ENCODE measurements around the gene TTC7B. TPM values are rescaled to one million over a fixed set of nuclear protein-coding genes. Genes with fewer than 3 reads are reported as not detected.

The TTC7B gene
- total and polyA plus RNA-seq, 10 of the 15 experiments (the other 5 are each of a cell fraction or from before 2014, with no cell fraction given) = under 0.01 to 1.1 (median 0.26) TPM; not detected in 2

DNA sequence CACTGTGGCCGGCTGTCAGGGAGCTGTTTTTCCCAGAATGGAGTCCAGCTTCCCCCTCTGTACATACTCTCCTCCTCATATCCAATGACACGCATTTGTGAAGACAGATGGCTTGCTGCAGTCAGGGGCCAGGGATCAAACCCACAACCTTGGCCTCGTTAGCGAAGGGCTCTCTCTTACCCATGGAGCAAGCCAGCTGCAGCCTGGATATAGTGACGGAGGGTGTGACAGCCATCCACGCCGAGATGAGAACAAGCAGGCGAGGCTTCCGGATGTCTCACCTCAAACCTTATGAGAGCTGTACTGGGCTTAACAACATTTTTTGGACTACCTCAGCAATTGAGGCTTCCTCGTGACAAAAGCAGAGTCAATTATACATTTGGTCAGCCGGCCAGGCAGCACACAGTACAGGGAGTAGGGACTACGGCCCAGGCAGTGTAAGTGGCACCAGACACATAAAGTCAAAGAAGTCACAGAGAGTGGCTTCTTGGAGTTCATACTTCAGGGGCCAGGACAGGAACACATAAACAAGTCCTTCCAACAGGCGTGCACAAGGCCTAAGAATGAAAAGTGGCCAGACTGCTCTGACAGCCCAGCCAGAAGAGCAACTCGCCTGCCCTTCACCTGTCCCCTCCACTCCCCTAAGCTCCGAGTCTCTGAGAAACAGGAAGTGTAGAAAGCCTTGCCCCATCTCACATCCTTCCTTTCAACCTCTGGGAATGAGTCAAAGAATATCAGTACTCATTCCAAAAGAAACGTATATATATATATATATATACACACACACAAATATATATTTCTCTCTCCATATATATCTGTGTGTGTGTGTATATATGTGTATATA, 115.1 kb downstream of the TTC7B start:
- no peaks in the 10 kb centered on the region for H3K27me3 ChIP-seq (replicated peaks in 1 of 2; ENCODE audit: control insufficient read depth in 2 of 2, insufficient read depth in 2 of 2, low read length in 1 of 2)
- no TSS peak for BruUV-seq (replicated peaks)
- no peak overlapping the region for H3K4me2 ChIP-seq (ENCODE audit: control insufficient read depth, insufficient read depth)
- WGBS (ENCODE audit: insufficient coverage, insufficient replicate concordance, low lambda C conversion rate, missing lambda C conversion rate) = 42% methylated on average over 16 of the region's 16 CpGs
- SMC1A ChIA-PET (ENCODE audit: uncharacterized antibody, unreplicated experiment) = no interaction called here
- no peaks in the 10 kb centered on the region for H4K20me1 ChIP-seq (ENCODE audit: control insufficient read depth, insufficient read depth)
- intact Hi-C loops (cut with micrococcal nuclease; ENCODE audit: unreplicated experiment) = no loop called here
- H3K9ac ChIP-seq (ENCODE audit: control insufficient read depth, insufficient read depth, low read length) = no peak overlapping the region
- TF ChIP-seq RAD21 (IDR thresholded peaks at IDR 0.05; ENCODE audit: insufficient read depth, low read depth, low read length) = no peak
- peak; percentile 38; the same call in 1 of the 2 replicates for TF ChIP-seq SPI1 (IDR thresholded peaks at IDR 0.05; ENCODE audit: borderline replicate concordance, insufficient read depth, low read depth, low read length)
- in situ Hi-C loops (cut with MboI) = no loop called here
- no peak for DNase-seq (ENCODE audit: low read depth, low spot score)
- H3K9me3 ChIP-seq (replicated peaks; ENCODE audit: control insufficient read depth, insufficient read depth, low read length) = no peaks in the 10 kb centered on the region
- ATAC-seq = no peak
- no peak for FAIRE-seq
- RAD21 ChIA-PET (ENCODE audit: unreplicated experiment) = no interaction called here
- no peaks in the 10 kb centered on the region for H3K4me1 ChIP-seq (ENCODE audit: control insufficient read depth, insufficient read depth, low read length)
- no peaks in the 10 kb centered on the region for H3K36me3 ChIP-seq (ENCODE audit: control insufficient read depth in 2 of 2, insufficient read depth in 2 of 2, low read length in 1 of 2)
- POLR2A ChIA-PET = no interaction called here
- CTCF ChIA-PET = no interaction called here
- H2AFZ ChIP-seq (ENCODE audit: control insufficient read depth, low read depth, low read length) = no peak overlapping the region
- no peak overlapping the region for H3K27ac ChIP-seq (ENCODE audit: control insufficient read depth, insufficient read depth)
- H3K79me2 ChIP-seq (ENCODE audit: control insufficient read depth, insufficient read depth, low read length) = no peaks in the 10 kb centered on the region
- no peak overlapping the region for H3K4me3 ChIP-seq

DNA sequence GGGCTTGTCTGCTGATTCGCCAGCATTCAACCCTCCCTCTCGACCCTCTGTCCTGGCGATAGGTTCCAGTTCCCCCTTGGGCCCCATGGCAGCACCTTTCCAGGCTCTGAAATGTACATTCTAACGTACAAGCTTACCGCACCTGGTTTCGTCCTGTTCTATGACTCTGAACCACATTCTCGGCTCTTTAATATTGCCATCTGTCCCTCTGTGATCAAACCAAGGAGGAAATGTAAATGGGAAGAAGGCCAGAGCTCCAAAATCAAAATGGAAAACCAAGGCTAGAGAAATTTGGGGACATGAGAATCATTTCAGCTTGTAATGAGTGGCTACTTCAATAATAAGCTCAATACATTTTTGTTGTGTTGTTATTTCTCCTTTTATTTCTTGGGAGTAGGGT, 117.2 kb downstream of the TTC7B start:
- no peak overlapping the region for H2AFZ ChIP-seq (ENCODE audit: control insufficient read depth, low read depth, low read length)
- H3K4me2 ChIP-seq (ENCODE audit: control insufficient read depth, insufficient read depth) = no peak overlapping the region
- DNase-seq (ENCODE audit: low read depth, low spot score) (no peak), ATAC-seq (no peak), FAIRE-seq (no peak)
- POLR2A ChIA-PET = no interaction called here
- CTCF ChIA-PET = interaction anchor here (0.7 to 4.0 kb wide), 4 partner anchors 18 to 407 kb away, joined by 3 to 21 read pairs (median 10); no protein-coding TSS in a partner anchor
- H3K4me1 ChIP-seq (ENCODE audit: control insufficient read depth, insufficient read depth, low read length) = no peaks in the 10 kb centered on the region
- no TSS peak for BruUV-seq (replicated peaks)
- WGBS (ENCODE audit: insufficient coverage, insufficient replicate concordance, low lambda C conversion rate, missing lambda C conversion rate) = 36% methylated on average over 7 of the region's 7 CpGs
- H3K36me3 ChIP-seq (ENCODE audit: control insufficient read depth in 2 of 2, insufficient read depth in 2 of 2, low read length in 1 of 2) = no peaks in the 10 kb centered on the region
- no peaks in the 10 kb centered on the region for H3K27me3 ChIP-seq (replicated peaks in 1 of 2; ENCODE audit: control insufficient read depth in 2 of 2, insufficient read depth in 2 of 2, low read length in 1 of 2)
- no peak overlapping the region for H3K4me3 ChIP-seq
- no peak overlapping the region for H3K9ac ChIP-seq (ENCODE audit: control insufficient read depth, insufficient read depth, low read length)
- in situ Hi-C loops (cut with MboI) = loop anchor here (5.0 to 10.0 kb wide), 2 partner anchors 297 to 394 kb away; no protein-coding TSS in a partner anchor
- H3K79me2 ChIP-seq (ENCODE audit: control insufficient read depth, insufficient read depth, low read length) = no peaks in the 10 kb centered on the region
- RAD21 ChIA-PET (ENCODE audit: unreplicated experiment) = no interaction called here
- intact Hi-C loops (cut with micrococcal nuclease; ENCODE audit: unreplicated experiment) = loop anchor here (5.0 kb wide), 1 partner anchor 397 kb away; no protein-coding TSS in a partner anchor
- no peak overlapping the region for H3K27ac ChIP-seq (ENCODE audit: control insufficient read depth, insufficient read depth)
- SMC1A ChIA-PET (ENCODE audit: uncharacterized antibody, unreplicated experiment) = no interaction called here
- no peaks in the 10 kb centered on the region for H4K20me1 ChIP-seq (ENCODE audit: control insufficient read depth, insufficient read depth)
- H3K9me3 ChIP-seq (replicated peaks; ENCODE audit: control insufficient read depth, insufficient read depth, low read length) = no peaks in the 10 kb centered on the region
- TF ChIP-seq MYC (IDR thresholded peaks at IDR 0.05; ENCODE audit: insufficient read depth, insufficient read length, insufficient replicate concordance, low read length, severe bottlenecking) (no peak), SUZ12 (IDR thresholded peaks at IDR 0.05; ENCODE audit: unreplicated experiment) (no peak), ZNF217 (IDR thresholded peaks at IDR 0.05) (no peak), CBX5 (IDR thresholded peaks at IDR 0.05; ENCODE audit: low read depth) (no peak), USF2 (IDR thresholded peaks at IDR 0.05; ENCODE audit: borderline replicate concordance, low read depth, low read length) (no peak)
- TF ChIP-seq, protein P1, sequence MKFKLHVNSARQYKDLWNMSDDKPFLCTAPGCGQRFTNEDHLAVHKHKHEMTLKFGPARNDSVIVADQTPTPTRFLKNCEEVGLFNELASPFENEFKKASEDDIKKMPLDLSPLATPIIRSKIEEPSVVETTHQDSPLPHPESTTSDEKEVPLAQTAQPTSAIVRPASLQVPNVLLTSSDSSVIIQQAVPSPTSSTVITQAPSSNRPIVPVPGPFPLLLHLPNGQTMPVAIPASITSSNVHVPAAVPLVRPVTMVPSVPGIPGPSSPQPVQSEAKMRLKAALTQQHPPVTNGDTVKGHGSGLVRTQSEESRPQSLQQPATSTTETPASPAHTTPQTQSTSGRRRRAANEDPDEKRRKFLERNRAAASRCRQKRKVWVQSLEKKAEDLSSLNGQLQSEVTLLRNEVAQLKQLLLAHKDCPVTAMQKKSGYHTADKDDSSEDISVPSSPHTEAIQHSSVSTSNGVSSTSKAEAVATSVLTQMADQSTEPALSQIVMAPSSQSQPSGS (IDR thresholded peaks at IDR 0.05; ENCODE audit: low read length) = no peak
- TF ChIP-seq, protein P2, sequence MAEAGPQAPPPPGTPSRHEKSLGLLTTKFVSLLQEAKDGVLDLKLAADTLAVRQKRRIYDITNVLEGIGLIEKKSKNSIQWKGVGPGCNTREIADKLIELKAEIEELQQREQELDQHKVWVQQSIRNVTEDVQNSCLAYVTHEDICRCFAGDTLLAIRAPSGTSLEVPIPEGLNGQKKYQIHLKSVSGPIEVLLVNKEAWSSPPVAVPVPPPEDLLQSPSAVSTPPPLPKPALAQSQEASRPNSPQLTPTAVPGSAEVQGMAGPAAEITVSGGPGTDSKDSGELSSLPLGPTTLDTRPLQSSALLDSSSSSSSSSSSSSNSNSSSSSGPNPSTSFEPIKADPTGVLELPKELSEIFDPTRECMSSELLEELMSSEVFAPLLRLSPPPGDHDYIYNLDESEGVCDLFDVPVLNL (IDR thresholded peaks at IDR 0.05; ENCODE audit: low read depth, low read length) = no peak
